Adrenal gland (tissue), 12 donors: ENCODE results near the gene COL23A1. TPM values are rescaled to one million over a fixed set of nuclear protein-coding genes. Genes with fewer than 3 reads are reported as not detected.

Experiments used
- DNase-seq, 7 donors: peaks; one replicate each; pipeline ENCODE4 v3.0.0-alpha.2; 2019 to 2020
- H3K27ac ChIP-seq, 5 donors: fragments of 200-600 bp; sonication (generic) in 4 of 5; 1 replicate in 3 of 5; 2 replicates in 2 of 5; pipeline versions ENCODE4 v1.5.1 to v1.8.0; 2016 to 2020; ENCODE audit warnings: mild to moderate bottlenecking in 1 of 5
- H3K27me3 ChIP-seq: fragments of 200-600 bp; 2 replicates; pipeline ENCODE4 v1.8.0; 2021
- H3K36me3 ChIP-seq, 2 donors: fragments of 200-600 bp; replicated peaks in 1 of 2; 1 replicate in 1 of 2; 2 replicates in 1 of 2; pipeline versions ENCODE4 v1.5.1 to v1.8.0; 2018 to 2022
- H3K4me1 ChIP-seq, 2 donors: fragments of 200-600 bp; replicated peaks in 1 of 2; 1 replicate in 1 of 2; 2 replicates in 1 of 2; pipeline versions ENCODE4 v1.5.1 to v1.8.0; 2018 to 2021
- H3K4me3 ChIP-seq, 4 donors: fragments of 200-600 bp; sonication (generic) in 3 of 4; one replicate each; pipeline ENCODE4 v1.5.1; 2016 to 2018
- H3K9me3 ChIP-seq, 3 donors: fragments of 200-600 bp; sonication (generic) in 1 of 3; replicated peaks in 1 of 3; 1 replicate in 2 of 3; 2 replicates in 1 of 3; pipeline versions ENCODE4 v1.5.1 to v1.8.0; 2016 to 2021
- POLR2A ChIP-seq, 2 donors: fragments of 450-650 bp; IDR thresholded peaks; one replicate each; pipeline ENCODE4 v1.6.1; 2017; ENCODE audit warnings: antibody characterized with exemption in 2 of 2, mild to moderate bottlenecking in 2 of 2, moderate library complexity in 1 of 2
- WGBS, 4 donors: extraction: QIAGEN DNeasy Blood & Tissue Kit in 2 of 4; methylation state at CpG; one replicate each; pipeline versions ENCODE4 v1.1.5 to v1.1.7; 2013 to 2017; 5-methylcytosine and 5-hydroxymethylcytosine counted together
- intact Hi-C, 2 donors: fragments of 100-400 bp; cut with DNase I; formaldehyde crosslinking; loops; one replicate each; pipeline versions ENCODE4 v1.14.1 to v1.15.0; 2022 to 2023
- polyA plus RNA-seq, 3 donors: library from polyadenylated mRNA; stranded (reverse); fragments of 200-250 nt in 2 of 3; fragments of 350-450 nt in 1 of 3; fragmentation: Illumina TruSeq in 1 of 3; extraction: RNeasy Lipid Tissue Mini Kit (QIAGEN cat#74804) in 1 of 3; gene quantifications; one replicate each; pipeline ENCODE4 v1.2.3, GENCODE V29; 2013 to 2014
- total RNA-seq, 9 donors: library from RNA; depleted of rRNA in 4 of 9; stranded (reverse); fragments of >200 nt in 4 of 9; fragments of 120-200 nt in 1 of 9; fragmentation: NEBNext Ultra II Directional in 1 of 9; extraction: Animal tissue kit (Norgen Biotek cat#: 25700) in 1 of 9; gene quantifications; one replicate each; pipeline versions ENCODE4 v1.1.0 to v1.2.4, GENCODE V29; 2013 to 2023
- TF ChIP-seq, protein P1 (sequence below), 6 experiments: fragments of 450-650 bp in 4 of 6; fragments of 200-600 bp in 2 of 6; sonication (generic) in 1 of 6; IDR thresholded peaks; 1 replicate in 5 of 6; 2 replicates in 1 of 6; pipeline versions ENCODE4 v1.5.1 to v1.8.0; 2016 to 2021; ENCODE audit warnings: antibody characterized with exemption in 6 of 6, mild to moderate bottlenecking in 2 of 6, moderate library complexity in 1 of 6
- donor health status: healthy with polysubstance abuse.
- donor health status: Bipolar disorder and iron deficiency.
- donor health status: DM: yes; HTN: yes; CAD: no.
- donor health status: DM: no; HTN: no; CAD: no.
- donor health status: DM: no; HTN: no; CAD: no.
- donor health status: DM: yes; HTN: yes; CAD: no.

The COL23A1 gene
- total and polyA plus RNA-seq, 12 donors = 0.09 to 4.4 (median 0.88) TPM

DNA sequence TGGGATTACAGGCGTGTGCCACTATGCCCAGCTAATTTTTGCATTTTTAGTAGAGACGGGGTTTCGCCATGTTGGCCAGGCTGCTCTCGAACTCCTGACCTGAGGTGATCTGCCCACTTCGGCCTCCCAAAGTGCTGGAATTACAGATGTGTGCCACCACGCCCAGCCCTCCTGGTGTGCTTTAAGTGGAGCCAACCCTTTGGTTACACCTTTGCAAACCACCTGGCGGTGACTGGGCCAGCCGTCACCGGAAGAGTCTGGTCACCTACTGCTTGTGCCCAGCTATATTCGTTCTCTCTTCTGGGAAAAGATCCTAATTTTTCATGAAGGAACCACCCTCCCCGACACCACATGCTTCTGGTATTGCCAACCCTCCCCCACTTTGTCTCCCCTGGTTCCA is 35.9 kb downstream of the COL23A1 start:
- intact Hi-C loops = loop anchor here (5.0 kb wide), 1 partner anchor 272 kb away; no protein-coding TSS in a partner anchor
- TF ChIP-seq, protein P1, sequence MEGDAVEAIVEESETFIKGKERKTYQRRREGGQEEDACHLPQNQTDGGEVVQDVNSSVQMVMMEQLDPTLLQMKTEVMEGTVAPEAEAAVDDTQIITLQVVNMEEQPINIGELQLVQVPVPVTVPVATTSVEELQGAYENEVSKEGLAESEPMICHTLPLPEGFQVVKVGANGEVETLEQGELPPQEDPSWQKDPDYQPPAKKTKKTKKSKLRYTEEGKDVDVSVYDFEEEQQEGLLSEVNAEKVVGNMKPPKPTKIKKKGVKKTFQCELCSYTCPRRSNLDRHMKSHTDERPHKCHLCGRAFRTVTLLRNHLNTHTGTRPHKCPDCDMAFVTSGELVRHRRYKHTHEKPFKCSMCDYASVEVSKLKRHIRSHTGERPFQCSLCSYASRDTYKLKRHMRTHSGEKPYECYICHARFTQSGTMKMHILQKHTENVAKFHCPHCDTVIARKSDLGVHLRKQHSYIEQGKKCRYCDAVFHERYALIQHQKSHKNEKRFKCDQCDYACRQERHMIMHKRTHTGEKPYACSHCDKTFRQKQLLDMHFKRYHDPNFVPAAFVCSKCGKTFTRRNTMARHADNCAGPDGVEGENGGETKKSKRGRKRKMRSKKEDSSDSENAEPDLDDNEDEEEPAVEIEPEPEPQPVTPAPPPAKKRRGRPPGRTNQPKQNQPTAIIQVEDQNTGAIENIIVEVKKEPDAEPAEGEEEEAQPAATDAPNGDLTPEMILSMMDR (IDR thresholded peaks at IDR 0.05) = no peak
- TF ChIP-seq POLR2A (IDR thresholded peaks at IDR 0.05) = no peak
- Histone ChIP-seq H3K36me3 (no peaks in the 10 kb centered on the region), H3K4me3 (no peak overlapping the region), H3K9me3 (no peaks in the 10 kb centered on the region), H3K4me1 (no peaks in the 10 kb centered on the region), H3K27me3 (no peaks in the 10 kb centered on the region), H3K27ac (no peak overlapping the region)
- DNase-seq = no peak
- WGBS, 4 donors = 86 to 94% (median 86%) methylated on average over 10 to 11 of the region's 11 CpGs

DNA sequence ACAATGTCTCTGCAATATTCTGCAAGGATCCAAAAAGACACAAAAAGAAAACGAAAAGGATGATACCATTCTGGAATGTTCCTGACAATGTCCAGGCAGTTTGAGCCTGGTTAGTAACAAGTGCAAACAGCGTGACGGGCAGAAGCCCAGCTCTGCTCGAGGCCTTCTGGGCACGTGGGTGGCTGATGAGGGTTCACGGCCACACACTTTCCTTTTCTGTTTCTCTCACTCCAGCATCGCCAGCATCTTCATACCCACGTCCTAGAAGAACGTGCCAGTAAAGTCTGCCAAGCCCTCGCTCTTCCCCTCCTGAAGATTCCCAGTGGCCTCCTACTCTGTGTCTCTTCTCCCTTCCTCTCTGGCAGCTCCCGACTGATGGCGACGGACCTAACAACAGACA is 36.7 kb downstream of the COL23A1 start:
- Histone ChIP-seq H3K27ac (no peak overlapping the region), H3K36me3 (no peaks in the 10 kb centered on the region), H3K4me1 (no peaks in the 10 kb centered on the region), H3K4me3 (no peak overlapping the region), H3K9me3 (no peaks in the 10 kb centered on the region), H3K27me3 (no peaks in the 10 kb centered on the region)
- no peak for DNase-seq
- no peak for TF ChIP-seq POLR2A (IDR thresholded peaks at IDR 0.05)
- TF ChIP-seq, protein P1 (IDR thresholded peaks at IDR 0.05) = no peak
- intact Hi-C loops = loop anchor here (5.0 kb wide), 1 partner anchor 271 kb away; no protein-coding TSS in a partner anchor
- 72 to 87% (median 81%) methylated on average over 13 of the region's 13 CpGs for WGBS, 4 donors

DNA sequence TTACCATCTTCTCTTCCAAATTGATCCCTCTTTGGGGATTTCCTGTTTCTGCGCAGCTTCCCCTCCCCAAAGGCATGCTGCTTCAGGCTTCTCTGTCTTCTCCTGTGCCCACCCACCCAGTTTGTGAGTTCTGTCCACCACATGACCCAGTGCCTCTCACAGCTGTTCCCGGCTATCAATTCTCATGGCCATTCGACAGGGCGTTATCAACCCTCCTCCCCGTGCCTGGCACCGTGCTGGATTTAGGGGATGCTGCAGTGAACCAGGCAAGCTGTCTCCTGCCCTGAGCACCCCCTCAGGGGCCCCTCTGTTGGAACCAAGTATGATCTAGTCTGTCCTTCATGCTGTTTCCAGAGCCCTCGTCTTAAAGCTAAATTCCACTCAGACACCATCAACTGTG is 38.7 kb downstream of the COL23A1 start:
- DNase-seq = no peak
- 47 to 64% (median 58%) methylated on average over 7 of the region's 7 CpGs for WGBS, 4 donors

DNA sequence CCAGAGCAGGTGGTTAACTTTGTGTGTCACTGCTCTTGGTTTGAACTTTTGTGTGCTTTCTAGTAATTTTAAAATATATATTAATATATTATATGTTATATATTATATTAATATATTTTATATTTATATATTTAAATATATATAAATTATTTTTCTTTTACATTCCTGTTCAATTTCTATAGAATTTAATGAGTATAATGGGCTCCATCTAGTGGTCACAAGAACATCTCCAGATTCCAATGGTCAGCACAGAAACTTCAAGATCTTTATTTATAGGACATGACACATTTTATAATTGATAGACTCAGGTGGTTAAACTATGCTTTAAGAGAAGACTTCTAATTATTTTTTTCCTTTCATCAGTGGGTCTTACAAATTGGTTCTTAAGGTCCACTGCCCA is 39.1 kb downstream of the COL23A1 start:
- TF ChIP-seq, protein P1 (IDR thresholded peaks at IDR 0.05) = peak in 5 of 6 experiments; percentile 21 to 50 (median 40)
- TF ChIP-seq POLR2A (IDR thresholded peaks at IDR 0.05) = no peak
- H3K9me3 ChIP-seq = no peaks in the 10 kb centered on the region
- H3K27ac ChIP-seq = no peak overlapping the region
- no peaks in the 10 kb centered on the region for H3K36me3 ChIP-seq
- intact Hi-C loops = loop anchor here (5.0 kb wide), 1 partner anchor 269 kb away; no protein-coding TSS in a partner anchor
- DNase-seq = no peak
- no peak overlapping the region for H3K4me3 ChIP-seq
- H3K4me1 ChIP-seq = no peaks in the 10 kb centered on the region
- H3K27me3 ChIP-seq = no peaks in the 10 kb centered on the region

More for the DNA sequence above, 38.7 kb downstream of the COL23A1 start:
- TF ChIP-seq, protein P1 (IDR thresholded peaks at IDR 0.05) = no peak
- TF ChIP-seq POLR2A (IDR thresholded peaks at IDR 0.05) = no peak
- no peaks in the 10 kb centered on the region for H3K36me3 ChIP-seq
- H3K4me1 ChIP-seq = no peaks in the 10 kb centered on the region
- H3K4me3 ChIP-seq = no peak overlapping the region
- H3K27ac ChIP-seq = no peak overlapping the region
- H3K27me3 ChIP-seq = no peaks in the 10 kb centered on the region
- H3K9me3 ChIP-seq = no peaks in the 10 kb centered on the region
- intact Hi-C loops = loop anchor here (5.0 kb wide), 1 partner anchor 269 kb away; no protein-coding TSS in a partner anchor
